ENCODE data around the gene HEBP1.

GRCh38 chr12:12964255-12964654 lies 35.8 kb downstream of the HEBP1 start:
- TF ChIP-seq CTCF (IDR thresholded peaks at IDR 0.05; ENCODE audit: low read depth, low read length, missing input control) (no peak), RAD21 (IDR thresholded peaks at IDR 0.05) (no peak), REST (IDR thresholded peaks at IDR 0.05) (no peak), FOXA1 (IDR thresholded peaks at IDR 0.05) (no peak), NR2F2 (IDR thresholded peaks at IDR 0.05) (no peak), EGR1 (IDR thresholded peaks at IDR 0.05; ENCODE audit: low read depth in 2 of 2) (no peak), HNF4A (conservative IDR thresholded peaks at IDR 0.05) (no peak), JUND (IDR thresholded peaks at IDR 0.05) (no peak), RXRA (IDR thresholded peaks at IDR 0.05) (no peak), ZBTB33 (IDR thresholded peaks at IDR 0.05) (no peak), TAF1 (conservative IDR thresholded peaks at IDR 0.05) (no peak), YY1 (IDR thresholded peaks at IDR 0.05) (no peak)
